Endothelial cell of umbilical vein (primary cell): ENCODE results near the gene ABTB2. TPM values are rescaled to one million over a fixed set of nuclear protein-coding genes. Genes with fewer than 3 reads are reported as not detected.

ENCODE experiments used
- BruUV-seq: library from RNA; stranded (reverse); fragments of 400-500 nt; replicated peaks from 2 replicates; lab custom pipeline; 2021; lab: Mats Ljungman, UMichigan
- CTCF ChIA-PET: fragments of 300-600, 350-600 bp; sonication (Branson Sonifier 250); formaldehyde crosslinking; loops from one replicate; lab custom pipeline; 2021; ENCODE audit warnings: antibody characterized with exemption, inconsistent platforms; lab: Charles Lee
- POLR2A ChIA-PET: fragments of 300-600, 350-600 bp; sonication (Branson Sonifier 250); formaldehyde crosslinking; loops from one replicate; lab custom pipeline; 2021; ENCODE audit warnings: antibody characterized with exemption, inconsistent platforms; lab: Charles Lee
- DNase-seq: peaks from one replicate; pipeline ENCODE4 v3.0.0-alpha.2; 2011; ENCODE audit warnings: low read depth, low spot score
- FAIRE-seq: peaks from 2 replicates; lab custom pipeline; 2011; peaks lifted over from hg19 to GRCh38; lab: Jason Lieb, UNC
- H2AFZ ChIP-seq: 2 replicates; pipeline ENCODE4 v1.6.0; 2012; ENCODE audit warnings: low read depth, low read length, control low read depth, inconsistent platforms
- H3K27ac ChIP-seq: 2 replicates; pipeline ENCODE4 v1.5.1; 2011; ENCODE audit warnings: low read depth, mild to moderate bottlenecking, control low read depth, low read length, moderate library complexity; ENCODE audit not compliant: insufficient read depth
- H3K27me3 ChIP-seq, 2 experiments: 2 replicates each; pipeline versions ENCODE4 v1.6.0 to v1.6.1; 2011; ENCODE audit warnings: low read length in 2 of 2, mixed read lengths in 1 of 2; ENCODE audit not compliant: control insufficient read depth in 2 of 2, insufficient read depth in 2 of 2
- H3K36me3 ChIP-seq, 2 experiments: 2 replicates in 1 of 2; 3 replicates in 1 of 2; pipeline ENCODE4 v1.5.1; 2011; ENCODE audit warnings: low read length in 2 of 2, mild to moderate bottlenecking in 1 of 2, moderate library complexity in 1 of 2; ENCODE audit not compliant: control insufficient read depth in 2 of 2, insufficient read depth in 2 of 2; ENCODE audit errors: extremely low read depth in 1 of 2
- H3K4me1 ChIP-seq: 3 replicates; pipeline ENCODE4 v1.5.1; 2011; ENCODE audit warnings: mild to moderate bottlenecking, low read length; ENCODE audit not compliant: control insufficient read depth, insufficient read depth; ENCODE audit errors: extremely low read depth
- H3K4me2 ChIP-seq: 2 replicates; pipeline ENCODE4 v1.6.1; 2011; ENCODE audit warnings: low read length, control low read depth, mixed read lengths; ENCODE audit not compliant: insufficient read depth
- H3K4me3 ChIP-seq, 3 experiments: fragments of 200-600 bp in 1 of 3; sonication (generic), shearing (Covaris generic) in 1 of 3; replicated peaks in 1 of 3; 2 replicates each; pipeline ENCODE4 v1.5.1; 2011 to 2016; ENCODE audit warnings: control low read depth in 3 of 3, low read length in 3 of 3, mild to moderate bottlenecking in 2 of 3, inconsistent platforms in 1 of 3, low read depth in 1 of 3, moderate library complexity in 1 of 3; ENCODE audit not compliant: insufficient read depth in 1 of 3
- H3K79me2 ChIP-seq: 2 replicates; pipeline ENCODE4 v1.6.0; 2012; ENCODE audit warnings: low read length, inconsistent platforms; ENCODE audit not compliant: control insufficient read depth, insufficient read depth
- H3K9ac ChIP-seq: replicated peaks from 2 replicates; pipeline ENCODE3; 2011; ENCODE audit warnings: low read length, control low read depth; ENCODE audit not compliant: insufficient read depth; ENCODE audit errors: extremely low read depth
- H3K9me1 ChIP-seq: replicated peaks from 3 replicates; pipeline ENCODE4 v1.6.0; 2011; ENCODE audit warnings: mild to moderate bottlenecking, low read length; ENCODE audit not compliant: control insufficient read depth, insufficient read depth; ENCODE audit errors: extremely low read depth
- H3K9me3 ChIP-seq: replicated peaks from 2 replicates; pipeline ENCODE4 v1.5.1; 2012; ENCODE audit warnings: low read length, inconsistent platforms; ENCODE audit not compliant: control insufficient read depth, insufficient read depth
- H4K20me1 ChIP-seq: replicated peaks from 2 replicates; pipeline ENCODE3; 2011; ENCODE audit warnings: mild to moderate bottlenecking, low read length; ENCODE audit not compliant: control insufficient read depth, insufficient read depth; ENCODE audit errors: extremely low read depth
- CTCF ChIP-seq, 2 donors: IDR thresholded peaks; 1 replicate in 1 of 2; 2 replicates in 1 of 2; pipeline ENCODE4 v1.5.1; 2011; ENCODE audit warnings: low read length in 2 of 2, mild to moderate bottlenecking in 2 of 2, moderate library complexity in 2 of 2, control low read depth in 1 of 2, inconsistent platforms in 1 of 2, low read depth in 1 of 2; ENCODE audit not compliant: insufficient read depth in 1 of 2; ENCODE audit errors: extremely low read depth in 1 of 2
- EZH2 ChIP-seq: IDR thresholded peaks from 2 replicates; pipeline ENCODE4 v1.6.1; 2012; ENCODE audit warnings: borderline replicate concordance, low read depth, mild to moderate bottlenecking, moderate library complexity, low read length, inconsistent platforms; ENCODE audit not compliant: severe bottlenecking
- FOS ChIP-seq: IDR thresholded peaks from 2 replicates; pipeline ENCODE4 v1.6.1; 2011; ENCODE audit warnings: mild to moderate bottlenecking, low read length, moderate library complexity, borderline replicate concordance; ENCODE audit not compliant: insufficient read depth
- GATA2 ChIP-seq: IDR thresholded peaks from 2 replicates; pipeline ENCODE4 v1.7.0; 2011; ENCODE audit warnings: low read depth, mild to moderate bottlenecking, moderate library complexity, mixed read lengths, low read length; ENCODE audit not compliant: insufficient read length, insufficient read depth
- JUN ChIP-seq: IDR thresholded peaks from 2 replicates; pipeline ENCODE4 v1.6.1; 2011; ENCODE audit warnings: borderline replicate concordance, low read depth; ENCODE audit not compliant: insufficient read length, insufficient read depth
- MAX ChIP-seq: IDR thresholded peaks from 2 replicates; pipeline ENCODE4 v1.6.1; 2011; ENCODE audit not compliant: insufficient read depth, insufficient read length
- MYC ChIP-seq: IDR thresholded peaks from one replicate; pipeline ENCODE4 v1.6.1; 2011; ENCODE audit warnings: mild to moderate bottlenecking, low read depth, low read length
- POLR2A ChIP-seq: IDR thresholded peaks from 2 replicates; pipeline ENCODE4 v1.6.1; 2012; ENCODE audit warnings: low read depth, mild to moderate bottlenecking, control low read depth, low read length
- POLR2AphosphoS5 ChIP-seq: IDR thresholded peaks from 2 replicates; pipeline ENCODE4 v1.6.1; 2012; ENCODE audit warnings: low read depth, mild to moderate bottlenecking, control low read depth, low read length, moderate library complexity; ENCODE audit not compliant: insufficient read depth
- dilution Hi-C: fragments of 300-500 bp; cut with MboI; formaldehyde crosslinking; loops from one replicate; pipeline ENCODE4 v1.15.0; 2019; ENCODE audit warnings: low sequenced_read_pairs; ENCODE audit not compliant: extremely low pct_ligation_motif_present
- intact Hi-C: fragments of 100-400 bp; cut with micrococcal nuclease; formaldehyde crosslinking; loops from one replicate; pipeline ENCODE4 v1.10.0; 2022
- polyA plus RNA-seq, 4 experiments: library from polyadenylated mRNA; depleted of rRNA in 3 of 4; stranded (reverse) in 3 of 4; unstranded in 1 of 4; fragments of >200 nt; gene quantifications; 2 replicates each; pipeline versions ENCODE4 v1.2.1 to v1.2.3, GENCODE V29; 2011 to 2012; ENCODE audit warnings: missing spikeins in 1 of 4
- total RNA-seq: library from RNA; stranded (reverse); gene quantifications from 2 replicates; pipeline ENCODE4 v1.2.3, GENCODE V29; 2021

The ABTB2 gene
- total and polyA plus RNA-seq, 2 donors (not counting 3 experiments of a cell fraction or from before 2014, with no cell fraction given): 0.11 to 0.14 TPM

GRCh38 chr11:34198523-34198922, 159.3 kb downstream of the ABTB2 start:
- H3K9ac ChIP-seq: no peak overlapping the region
- no peak overlapping the region for H3K4me3 ChIP-seq
- no peak overlapping the region for H3K27ac ChIP-seq
- CTCF ChIA-PET: no interaction called here
- DNase-seq: no peak
- dilution Hi-C loops (no loop called here), intact Hi-C loops (no loop called here)
- no TSS peak for BruUV-seq
- H3K9me1 ChIP-seq: no peaks in the 10 kb centered on the region
- H4K20me1 ChIP-seq: no peaks in the 10 kb centered on the region
- H3K27me3 ChIP-seq: peaks cover 0 to 2% of the 10 kb centered on the region in 2 experiments
- H2AFZ ChIP-seq: no peak overlapping the region
- TF ChIP-seq CTCF (IDR thresholded peaks at IDR 0.05; ENCODE audit: extremely low read depth in 1 of 2, insufficient read depth in 1 of 2, low read depth in 1 of 2, low read length in 2 of 2) (no peak), FOS (no peak), MYC (no peak), JUN (no peak), EZH2 (no peak), POLR2AphosphoS5 (no peak), GATA2 (no peak), POLR2A (no peak), MAX (no peak)
- no peaks in the 10 kb centered on the region for H3K36me3 ChIP-seq
- no peaks in the 10 kb centered on the region for H3K79me2 ChIP-seq
- H3K4me2 ChIP-seq: no peak overlapping the region
- POLR2A ChIA-PET: no interaction called here
- no peaks in the 10 kb centered on the region for H3K9me3 ChIP-seq
- H3K4me1 ChIP-seq: no peaks in the 10 kb centered on the region
- no peak for FAIRE-seq
